Esophagus muscularis mucosa (tissue), 4 donors: ENCODE data around the gene FAT1.

Experiments
- EP300 ChIP-seq: sonication (generic); formaldehyde crosslinking; IDR thresholded peaks from one replicate; pipeline ENCODE4 v1.6.1; 2017; ENCODE audit warnings: antibody characterized with exemption
- POLR2A ChIP-seq: fragments of 450-650 bp; IDR thresholded peaks from one replicate; pipeline ENCODE4 v1.6.1; 2017; ENCODE audit warnings: antibody characterized with exemption, moderate library complexity, mild to moderate bottlenecking, low read depth
- POLR2AphosphoS5 ChIP-seq, 2 donors: sonication (generic); formaldehyde crosslinking; IDR thresholded peaks; one replicate each; pipeline ENCODE4 v1.6.1; 2017; ENCODE audit warnings: antibody characterized with exemption in 2 of 2
- TF ChIP-seq, protein P1 (sequence below), 3 experiments: fragments of 200-600 bp in 2 of 3; fragments of 450-650 bp in 1 of 3; sonication (generic) in 2 of 3; IDR thresholded peaks; one replicate each; pipeline ENCODE4 v1.5.1; 2017 to 2019; ENCODE audit warnings: antibody characterized with exemption in 3 of 3, mild to moderate bottlenecking in 2 of 3, moderate library complexity in 1 of 3

- TF ChIP-seq POLR2AphosphoS5 (IDR thresholded peaks at IDR 0.05) (no peak), EP300 (no peak), POLR2A (no peak)
- TF ChIP-seq, protein P1, sequence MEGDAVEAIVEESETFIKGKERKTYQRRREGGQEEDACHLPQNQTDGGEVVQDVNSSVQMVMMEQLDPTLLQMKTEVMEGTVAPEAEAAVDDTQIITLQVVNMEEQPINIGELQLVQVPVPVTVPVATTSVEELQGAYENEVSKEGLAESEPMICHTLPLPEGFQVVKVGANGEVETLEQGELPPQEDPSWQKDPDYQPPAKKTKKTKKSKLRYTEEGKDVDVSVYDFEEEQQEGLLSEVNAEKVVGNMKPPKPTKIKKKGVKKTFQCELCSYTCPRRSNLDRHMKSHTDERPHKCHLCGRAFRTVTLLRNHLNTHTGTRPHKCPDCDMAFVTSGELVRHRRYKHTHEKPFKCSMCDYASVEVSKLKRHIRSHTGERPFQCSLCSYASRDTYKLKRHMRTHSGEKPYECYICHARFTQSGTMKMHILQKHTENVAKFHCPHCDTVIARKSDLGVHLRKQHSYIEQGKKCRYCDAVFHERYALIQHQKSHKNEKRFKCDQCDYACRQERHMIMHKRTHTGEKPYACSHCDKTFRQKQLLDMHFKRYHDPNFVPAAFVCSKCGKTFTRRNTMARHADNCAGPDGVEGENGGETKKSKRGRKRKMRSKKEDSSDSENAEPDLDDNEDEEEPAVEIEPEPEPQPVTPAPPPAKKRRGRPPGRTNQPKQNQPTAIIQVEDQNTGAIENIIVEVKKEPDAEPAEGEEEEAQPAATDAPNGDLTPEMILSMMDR (IDR thresholded peaks at IDR 0.05) = no peak
Observed at GRCh38 chr4:186653969-186654368, 69.7 kb downstream of the FAT1 start.
